Heart left ventricle (tissue), 13 donors: ENCODE data around the gene CCDC178.

Source experiments
- POLR2A ChIP-seq, 2 donors: fragments of 450-650 bp; IDR thresholded peaks; one replicate each; pipeline ENCODE4 v1.6.1; 2017; ENCODE audit warnings: antibody characterized with exemption in 2 of 2, mild to moderate bottlenecking in 2 of 2, moderate library complexity in 2 of 2
- TF ChIP-seq, protein P1 (sequence below), 12 donors: fragments of 200-600 bp; sonication (generic) in 4 of 12; IDR thresholded peaks; one replicate each; pipeline versions ENCODE4 v1.5.0 to v1.8.0; 2018 to 2022; ENCODE audit warnings: antibody characterized with exemption in 12 of 12, mild to moderate bottlenecking in 5 of 12
- donor health status: ischemic (EF 13 %, LVEDD 7.1; RV severe dilation, severe dysfunction).
- donor health status: DM: no; HTN: yes; CAD: no.
- donor health status: DM: no; HTN: no; CAD: no.
- donor health status: ischemic (EF 25% LVEDD 6.9; RV normal size, moderate dysfunction).
- donor health status: ischemic (EF 25% LVEDD 5.7; RV mildly dilated, moderate dysfunction).
- donor health status: ischemic (EF 35%, LVEDD 5.7; RV mildly dilated, moderate dysfunction).
- donor health status: nonischemic (EF 11% LVEDD 7.7; RV severe dilation, severe dysfunction).
- donor health status: DM: yes; HTN: yes; CAD: no.
- donor health status: PGD.
- donor health status: ischemic (EF 29% LVEDD 5.4; RV normal size, mild dysfunction).
- donor health status: nonischemic (EF 23%, LVEDD 6.1; RV moderate dilation, normal function).

DNA sequence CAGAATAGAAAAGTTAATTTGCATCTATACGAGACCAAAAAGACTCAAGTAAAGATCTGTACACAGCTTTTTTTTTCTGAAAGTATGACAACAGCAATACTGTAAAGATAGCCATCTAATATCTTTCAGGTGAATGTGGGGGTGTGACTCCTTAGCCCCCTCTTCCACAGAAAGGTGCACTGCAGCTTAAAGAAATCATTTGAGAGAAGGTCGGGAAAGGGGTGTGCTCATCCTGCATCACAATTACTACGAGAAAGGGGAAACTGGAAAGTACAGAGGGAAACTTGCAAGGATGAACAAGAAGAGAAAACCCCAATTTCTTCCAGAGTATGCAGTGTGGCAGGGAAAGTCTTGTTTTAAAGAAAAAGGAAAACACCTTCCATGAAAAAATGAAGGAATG is 255.6 kb downstream of the CCDC178 start:
- TF ChIP-seq, protein P1, sequence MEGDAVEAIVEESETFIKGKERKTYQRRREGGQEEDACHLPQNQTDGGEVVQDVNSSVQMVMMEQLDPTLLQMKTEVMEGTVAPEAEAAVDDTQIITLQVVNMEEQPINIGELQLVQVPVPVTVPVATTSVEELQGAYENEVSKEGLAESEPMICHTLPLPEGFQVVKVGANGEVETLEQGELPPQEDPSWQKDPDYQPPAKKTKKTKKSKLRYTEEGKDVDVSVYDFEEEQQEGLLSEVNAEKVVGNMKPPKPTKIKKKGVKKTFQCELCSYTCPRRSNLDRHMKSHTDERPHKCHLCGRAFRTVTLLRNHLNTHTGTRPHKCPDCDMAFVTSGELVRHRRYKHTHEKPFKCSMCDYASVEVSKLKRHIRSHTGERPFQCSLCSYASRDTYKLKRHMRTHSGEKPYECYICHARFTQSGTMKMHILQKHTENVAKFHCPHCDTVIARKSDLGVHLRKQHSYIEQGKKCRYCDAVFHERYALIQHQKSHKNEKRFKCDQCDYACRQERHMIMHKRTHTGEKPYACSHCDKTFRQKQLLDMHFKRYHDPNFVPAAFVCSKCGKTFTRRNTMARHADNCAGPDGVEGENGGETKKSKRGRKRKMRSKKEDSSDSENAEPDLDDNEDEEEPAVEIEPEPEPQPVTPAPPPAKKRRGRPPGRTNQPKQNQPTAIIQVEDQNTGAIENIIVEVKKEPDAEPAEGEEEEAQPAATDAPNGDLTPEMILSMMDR (IDR thresholded peaks at IDR 0.05), result no peak
- TF ChIP-seq POLR2A (IDR thresholded peaks at IDR 0.05), result no peak
